OCI-LY7 (cell line): Measurements from ENCODE around the gene SLC32A1. TPM values are rescaled to one million over a fixed set of nuclear protein-coding genes. Genes with fewer than 3 reads are reported as not detected.

Experiments used
- BruUV-seq: library from RNA; stranded (reverse); fragments of 400-500 nt; replicated peaks from 2 replicates; lab custom pipeline; 2021; lab: Mats Ljungman, UMichigan
- CTCF ChIA-PET: fragments of 300-600 bp; sonication (Branson Sonifier 250); formaldehyde crosslinking; loops from one replicate; lab custom pipeline; 2022; ENCODE audit warnings: antibody characterized with exemption; ENCODE audit not compliant: unreplicated experiment; lab: Charles Lee
- POLR2A ChIA-PET: fragments of 300-600 bp; sonication (Branson Sonifier 250); formaldehyde crosslinking; loops from one replicate; lab custom pipeline; 2022; ENCODE audit warnings: antibody characterized with exemption; lab: Charles Lee
- DNase-seq: peaks from one replicate; pipeline ENCODE4 v3.0.0-alpha.2; 2015; ENCODE audit warnings: low spot score
- H2AFZ ChIP-seq: fragments of 200-600 bp; sonication (generic), shearing (Covaris generic); 2 replicates; pipeline ENCODE4 v1.6.1; 2014; ENCODE audit warnings: mild to moderate bottlenecking, antibody characterized with exemption, low read length, moderate library complexity
- H3K27ac ChIP-seq: fragments of 200-600 bp; sonication (generic); 2 replicates; pipeline ENCODE4 v1.5.1; 2014; ENCODE audit warnings: mixed run types, low read depth, mild to moderate bottlenecking, moderate library complexity, low read length, inconsistent platforms; ENCODE audit not compliant: poor library complexity, severe bottlenecking
- H3K36me3 ChIP-seq: fragments of 200-600 bp; sonication (generic); 2 replicates; pipeline ENCODE4 v1.6.1; 2014; ENCODE audit warnings: mild to moderate bottlenecking, antibody characterized with exemption, low read length, moderate library complexity, mixed read lengths; ENCODE audit not compliant: insufficient read depth
- H3K4me1 ChIP-seq: fragments of 200-600 bp; sonication (generic); 2 replicates; pipeline ENCODE4 v1.5.1; 2014; ENCODE audit warnings: mild to moderate bottlenecking, low read length; ENCODE audit not compliant: insufficient read depth, poor library complexity, severe bottlenecking
- H3K4me2 ChIP-seq: fragments of 200-600 bp; sonication (generic); 2 replicates; pipeline ENCODE4 v1.6.1; 2014; ENCODE audit warnings: mild to moderate bottlenecking, low read length
- H3K4me3 ChIP-seq: fragments of 200-600 bp; sonication (generic); 2 replicates; pipeline ENCODE4 v1.5.1; 2014; ENCODE audit warnings: mild to moderate bottlenecking, low read depth, low read length; ENCODE audit not compliant: poor library complexity, severe bottlenecking
- H3K79me2 ChIP-seq: fragments of 200-600 bp; sonication (generic); 2 replicates; pipeline ENCODE4 v1.6.1; 2016; ENCODE audit warnings: low read depth, mild to moderate bottlenecking, low read length, moderate library complexity, mixed read lengths; ENCODE audit not compliant: insufficient read depth
- H3K9me2 ChIP-seq: fragments of 200-600 bp; sonication (generic); 2 replicates; pipeline ENCODE4 v1.6.1; 2016; ENCODE audit warnings: mild to moderate bottlenecking, low read length, mixed read lengths; ENCODE audit not compliant: insufficient read depth
- H3K9me3 ChIP-seq: fragments of 200-600 bp; sonication (generic); 2 replicates; pipeline ENCODE4 v1.6.1; 2014; ENCODE audit warnings: mild to moderate bottlenecking, mixed run types, low read length, mixed read lengths
- H4K20me1 ChIP-seq: fragments of 200-600 bp; sonication (generic); 2 replicates; pipeline ENCODE4 v1.6.1; 2014; ENCODE audit warnings: mild to moderate bottlenecking, antibody characterized with exemption, low read length, moderate library complexity, mixed read lengths; ENCODE audit not compliant: insufficient read depth
- CTCF ChIP-seq: fragments of 200-600 bp; sonication (generic); conservative IDR thresholded peaks from 2 replicates; pipeline ENCODE4 v1.5.1; 2014; ENCODE audit warnings: mild to moderate bottlenecking, antibody characterized with exemption, low read length, moderate library complexity, mixed read lengths
- EZH2phosphoT487 ChIP-seq: fragments of 200-600 bp; sonication (generic); IDR thresholded peaks from 2 replicates; pipeline ENCODE4 v1.6.1; 2018; ENCODE audit warnings: low read depth, borderline replicate concordance, mild to moderate bottlenecking, mixed run types, antibody characterized with exemption, low read length, moderate library complexity, mixed read lengths
- intact Hi-C: fragments of 100-400 bp; cut with micrococcal nuclease; formaldehyde crosslinking; loops from one replicate; pipeline ENCODE4 v1.10.0; 2022; ENCODE audit not compliant: unreplicated experiment
- small RNA-seq: library from RNA; depleted of rRNA; stranded (forward); fragments of <200 nt; gene quantifications from one replicate; pipeline ENCODE3, GENCODE V24; 2014
- total RNA-seq, 2 experiments: library from RNA; depleted of rRNA in 1 of 2; stranded (reverse); fragments of >200 nt in 1 of 2; shearing (Covaris generic) in 1 of 2; gene quantifications; 2 replicates each; pipeline ENCODE4 v1.2.3, GENCODE V29; 2014 to 2022

The SLC32A1 gene
- total RNA-seq, 2 experiments from 2014 or later: not detected

- peaks cover 10% of the 10 kb centered on the region; the same call in 1 of the 2 replicates for H3K9me3 ChIP-seq
- H3K27ac ChIP-seq: no peak overlapping the region
- no peak overlapping the region for H3K4me2 ChIP-seq
- intact Hi-C loops: no loop called here
- no peak for TF ChIP-seq EZH2phosphoT487
- no peak for TF ChIP-seq CTCF
- peaks cover 96% of the 10 kb centered on the region for H3K36me3 ChIP-seq
- H3K9me2 ChIP-seq: no peaks in the 10 kb centered on the region
- H2AFZ ChIP-seq: no peak overlapping the region
- BruUV-seq: no TSS peak
- no peaks in the 10 kb centered on the region for H3K79me2 ChIP-seq
- H3K4me1 ChIP-seq: no peaks in the 10 kb centered on the region
- no peaks in the 10 kb centered on the region for H4K20me1 ChIP-seq
- ChIA-PET POLR2A (no interaction called here), CTCF (no interaction called here)
- H3K4me3 ChIP-seq: no peak overlapping the region
- no peak for DNase-seq
These were observed 47.3 kb downstream of the SLC32A1 start for GRCh38 chr20:38771621-38772020.

- Histone ChIP-seq H2AFZ (no peak overlapping the region), H3K4me1 (no peaks in the 10 kb centered on the region), H3K27ac (no peak overlapping the region), H4K20me1 (no peaks in the 10 kb centered on the region), H3K36me3 (peaks cover 76% of the 10 kb centered on the region), H3K4me2 (no peak overlapping the region), H3K79me2 (no peaks in the 10 kb centered on the region), H3K9me2 (no peaks in the 10 kb centered on the region), H3K9me3 (peaks cover 10% of the 10 kb centered on the region; the same call in 1 of the 2 replicates), H3K4me3 (no peak overlapping the region)
- no peak for DNase-seq
- CTCF ChIA-PET: no interaction called here
- TF ChIP-seq CTCF (no peak), EZH2phosphoT487 (no peak)
- POLR2A ChIA-PET: no interaction called here
- no TSS peak for BruUV-seq
- intact Hi-C loops: no loop called here
These were observed 49.9 kb downstream of the SLC32A1 start for GRCh38 chr20:38774167-38774566.

GRCh38 chr20:38776363-38776762 lies 52.1 kb downstream of the SLC32A1 start:
- intact Hi-C loops: no loop called here

More at GRCh38 chr20:38776363-38776762, 52.1 kb downstream of the SLC32A1 start:
- Histone ChIP-seq H3K4me3 (no peak overlapping the region), H2AFZ (no peak overlapping the region), H3K79me2 (no peaks in the 10 kb centered on the region), H3K27ac (no peak overlapping the region), H3K9me2 (no peaks in the 10 kb centered on the region), H3K9me3 (peaks cover 10% of the 10 kb centered on the region; the same call in 1 of the 2 replicates), H3K36me3 (peaks cover 56% of the 10 kb centered on the region), H3K4me2 (no peak overlapping the region), H3K4me1 (no peaks in the 10 kb centered on the region), H4K20me1 (no peaks in the 10 kb centered on the region)
- TF ChIP-seq CTCF (no peak), EZH2phosphoT487 (no peak)
- ChIA-PET CTCF (no interaction called here), POLR2A (no interaction called here)
- no TSS peak for BruUV-seq
- no peak for DNase-seq

Small RNA genes lying within 50 kb of the gene (small RNA-seq; reads per million reads assigned to genes)
- not detected for gene RF00017

Other genes starting within 250 kb of the SLC32A1 start
- gene ADIG, start 143.3 kb upstream of the SLC32A1 start, total RNA-seq (2014; rRNA removed; shearing (Covaris generic)): not detected in 2 replicates
- not detected in 2 replicates for gene ADIG, start 143.3 kb upstream of the SLC32A1 start, total RNA-seq (2022)
- not detected in 2 replicates for gene ARHGAP40, start 122.7 kb upstream of the SLC32A1 start, total RNA-seq (2014; rRNA removed; shearing (Covaris generic))
- not detected in 2 replicates for gene ARHGAP40, start 122.7 kb upstream of the SLC32A1 start, total RNA-seq (2022)
- 21.1 and 22.2 TPM in 2 replicates for gene ACTR5, start 24.0 kb downstream of the SLC32A1 start, total RNA-seq (2014; rRNA removed; shearing (Covaris generic))
- 12.3 and 14.4 TPM in 2 replicates for gene ACTR5, start 24.0 kb downstream of the SLC32A1 start, total RNA-seq (2022)
- gene PPP1R16B, start 81.2 kb downstream of the SLC32A1 start, total RNA-seq (2014; rRNA removed; shearing (Covaris generic)): 44.3 and 49.7 TPM in 2 replicates
- gene PPP1R16B, start 81.2 kb downstream of the SLC32A1 start, total RNA-seq (2022): 41.3 and 45.4 TPM in 2 replicates
- gene FAM83D, start 201.9 kb downstream of the SLC32A1 start, total RNA-seq (2014; rRNA removed; shearing (Covaris generic)): 33.2 and 48.2 TPM in 2 replicates
- 32.6 and 32.9 TPM in 2 replicates for gene FAM83D, start 201.9 kb downstream of the SLC32A1 start, total RNA-seq (2022)
- 13.7 and 15.6 TPM in 2 replicates for gene DHX35, start 237.9 kb downstream of the SLC32A1 start, total RNA-seq (2014; rRNA removed; shearing (Covaris generic))
- 13.0 and 13.9 TPM in 2 replicates for gene DHX35, start 237.9 kb downstream of the SLC32A1 start, total RNA-seq (2022)